SK-N-SH treated with all-trans-retinoic acid at 6 μM for 48 hours (cell line): Measurements from ENCODE around the gene NELFE.

Source experiments
- ATAC-seq: fragments of 200-7000 bp; cut with Tn5 transposase; 3 replicates; pipeline ENCODE4 v1.9.1; 2020; ENCODE audit warnings: mild to moderate bottlenecking, moderate library complexity
- ARNTL ChIP-seq: fragments of 450-650 bp; formaldehyde crosslinking; IDR thresholded peaks from 2 replicates; pipeline ENCODE4 v1.5.0; 2020; ENCODE audit warnings: low read depth, mild to moderate bottlenecking, moderate library complexity, borderline replicate concordance
- BACH2 ChIP-seq: fragments of 250-450 bp; sonication (Bioruptor Pico); IDR thresholded peaks from 2 replicates; pipeline ENCODE4 v1.9.0; 2021; ENCODE audit warnings: mild to moderate bottlenecking, borderline replicate concordance
- CSDC2 ChIP-seq: fragments of 250-450 bp; sonication (Bioruptor Pico); IDR thresholded peaks from 2 replicates; pipeline ENCODE4 v1.5.0; 2020; ENCODE audit warnings: mild to moderate bottlenecking, moderate library complexity
- ESRRG ChIP-seq: fragments of 250-450 bp; sonication (Bioruptor Pico); IDR thresholded peaks from 2 replicates; pipeline ENCODE4 v1.6.1; 2021; ENCODE audit warnings: mild to moderate bottlenecking
- GLIS3 ChIP-seq: fragments of 250-450 bp; sonication (Bioruptor Pico); IDR thresholded peaks from 2 replicates; pipeline ENCODE4 v1.5.0; 2020; ENCODE audit warnings: mild to moderate bottlenecking, moderate library complexity
- ISL1 ChIP-seq: fragments of 250-450 bp; sonication (Bioruptor Pico); IDR thresholded peaks from 2 replicates; pipeline ENCODE4 v2.1.2; 2022; ENCODE audit warnings: mild to moderate bottlenecking, moderate library complexity
- OSR1 ChIP-seq: fragments of 250-450 bp; sonication (Bioruptor Pico); IDR thresholded peaks from 2 replicates; pipeline ENCODE4 v1.8.0; 2022; ENCODE audit warnings: moderate library complexity, mild to moderate bottlenecking, inconsistent platforms
- RARB ChIP-seq: fragments of 250-450 bp; sonication (Bioruptor Pico); IDR thresholded peaks from 2 replicates; pipeline ENCODE4 v1.8.0; 2021; ENCODE audit warnings: mild to moderate bottlenecking, moderate library complexity
- SNAI2 ChIP-seq: fragments of 250-450 bp; sonication (Bioruptor Pico); IDR thresholded peaks from 2 replicates; pipeline ENCODE4 v1.5.0; 2020; ENCODE audit warnings: mild to moderate bottlenecking, moderate library complexity
- TCF4 ChIP-seq: fragments of 250-450 bp; sonication (Bioruptor Pico); IDR thresholded peaks from 2 replicates; pipeline ENCODE4 v1.8.0; 2021; ENCODE audit warnings: mild to moderate bottlenecking, moderate library complexity, borderline replicate concordance
- TOX ChIP-seq: fragments of 250-450 bp; sonication (Bioruptor Pico); IDR thresholded peaks from 2 replicates; pipeline ENCODE4 v1.8.0; 2021; ENCODE audit warnings: mild to moderate bottlenecking, moderate library complexity, borderline replicate concordance
- ZC3H10 ChIP-seq: fragments of 250-450 bp; sonication (Bioruptor Pico); IDR thresholded peaks from 2 replicates; pipeline ENCODE4 v1.5.1; 2021; ENCODE audit warnings: mild to moderate bottlenecking, moderate library complexity
- ZFP3 ChIP-seq: fragments of 250-450 bp; sonication (Bioruptor Pico); IDR thresholded peaks from 2 replicates; pipeline ENCODE4 v1.5.0; 2020; ENCODE audit warnings: mild to moderate bottlenecking, moderate library complexity
- ZFP30 ChIP-seq: fragments of 450-650 bp; formaldehyde crosslinking; IDR thresholded peaks from 2 replicates; pipeline ENCODE4 v1.5.0; 2022; ENCODE audit warnings: mild to moderate bottlenecking, moderate library complexity
- ZNF565 ChIP-seq: fragments of 450-650 bp; formaldehyde crosslinking; conservative IDR thresholded peaks from 2 replicates; pipeline ENCODE4 v1.5.0; 2020; ENCODE audit warnings: low read depth, mild to moderate bottlenecking, moderate library complexity
- ZNF70 ChIP-seq: fragments of 450-650 bp; formaldehyde crosslinking; IDR thresholded peaks from 2 replicates; pipeline ENCODE4 v1.5.0; 2020; ENCODE audit warnings: mild to moderate bottlenecking, moderate library complexity
- ZNF8 ChIP-seq: fragments of 450-650 bp; formaldehyde crosslinking; IDR thresholded peaks from 2 replicates; pipeline ENCODE4 v1.5.0; 2020; ENCODE audit warnings: mild to moderate bottlenecking, moderate library complexity
- TF ChIP-seq, protein P1 (sequence below): fragments of 250-450 bp; sonication (Bioruptor Pico); IDR thresholded peaks from 2 replicates; pipeline ENCODE4 v1.5.1; 2020; ENCODE audit warnings: low read depth, mild to moderate bottlenecking, moderate library complexity
- TF ChIP-seq, protein P2 (sequence below): fragments of 250-450 bp; sonication (Bioruptor Pico); IDR thresholded peaks from 2 replicates; pipeline ENCODE4 v1.8.0; 2020; ENCODE audit warnings: mild to moderate bottlenecking, moderate library complexity, borderline replicate concordance
- TF ChIP-seq, protein P3 (sequence below): fragments of 250-450 bp; sonication (Bioruptor Pico); IDR thresholded peaks from 2 replicates; pipeline ENCODE4 v1.5.0; 2020; ENCODE audit warnings: mild to moderate bottlenecking, moderate library complexity
- TF ChIP-seq, protein P4 (sequence below): fragments of 250-450 bp; sonication (Bioruptor Pico); IDR thresholded peaks from 2 replicates; pipeline ENCODE4 v1.5.1; 2021; ENCODE audit warnings: mild to moderate bottlenecking, moderate library complexity

The NELFE gene

DNA sequence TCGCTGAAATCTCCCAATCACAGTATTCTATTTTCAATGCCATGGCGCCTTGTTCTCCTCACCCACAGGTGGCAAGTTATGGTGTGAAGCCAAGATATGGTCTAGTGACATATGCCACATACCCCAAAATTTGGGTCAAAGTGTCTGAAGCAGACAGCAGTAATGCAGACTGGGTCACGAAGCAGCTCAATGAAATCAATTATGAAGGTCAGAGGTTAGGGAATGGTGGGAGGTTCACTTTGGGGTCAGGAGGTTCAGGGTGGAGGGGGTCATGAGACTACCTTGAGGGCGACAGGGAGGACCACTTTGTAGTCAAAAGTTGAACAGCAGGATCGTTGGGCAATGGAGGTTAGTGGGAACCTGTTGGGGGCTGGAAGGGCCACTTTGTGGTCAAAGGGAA lies 10.5 kb downstream of the NELFE start:
- no peak for ATAC-seq
- TF ChIP-seq, protein P1, sequence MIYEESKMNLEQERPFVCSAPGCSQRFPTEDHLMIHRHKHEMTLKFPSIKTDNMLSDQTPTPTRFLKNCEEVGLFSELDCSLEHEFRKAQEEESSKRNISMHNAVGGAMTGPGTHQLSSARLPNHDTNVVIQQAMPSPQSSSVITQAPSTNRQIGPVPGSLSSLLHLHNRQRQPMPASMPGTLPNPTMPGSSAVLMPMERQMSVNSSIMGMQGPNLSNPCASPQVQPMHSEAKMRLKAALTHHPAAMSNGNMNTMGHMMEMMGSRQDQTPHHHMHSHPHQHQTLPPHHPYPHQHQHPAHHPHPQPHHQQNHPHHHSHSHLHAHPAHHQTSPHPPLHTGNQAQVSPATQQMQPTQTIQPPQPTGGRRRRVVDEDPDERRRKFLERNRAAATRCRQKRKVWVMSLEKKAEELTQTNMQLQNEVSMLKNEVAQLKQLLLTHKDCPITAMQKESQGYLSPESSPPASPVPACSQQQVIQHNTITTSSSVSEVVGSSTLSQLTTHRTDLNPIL (CRISPR knock-in tag), result no peak
- TF ChIP-seq, protein P2, sequence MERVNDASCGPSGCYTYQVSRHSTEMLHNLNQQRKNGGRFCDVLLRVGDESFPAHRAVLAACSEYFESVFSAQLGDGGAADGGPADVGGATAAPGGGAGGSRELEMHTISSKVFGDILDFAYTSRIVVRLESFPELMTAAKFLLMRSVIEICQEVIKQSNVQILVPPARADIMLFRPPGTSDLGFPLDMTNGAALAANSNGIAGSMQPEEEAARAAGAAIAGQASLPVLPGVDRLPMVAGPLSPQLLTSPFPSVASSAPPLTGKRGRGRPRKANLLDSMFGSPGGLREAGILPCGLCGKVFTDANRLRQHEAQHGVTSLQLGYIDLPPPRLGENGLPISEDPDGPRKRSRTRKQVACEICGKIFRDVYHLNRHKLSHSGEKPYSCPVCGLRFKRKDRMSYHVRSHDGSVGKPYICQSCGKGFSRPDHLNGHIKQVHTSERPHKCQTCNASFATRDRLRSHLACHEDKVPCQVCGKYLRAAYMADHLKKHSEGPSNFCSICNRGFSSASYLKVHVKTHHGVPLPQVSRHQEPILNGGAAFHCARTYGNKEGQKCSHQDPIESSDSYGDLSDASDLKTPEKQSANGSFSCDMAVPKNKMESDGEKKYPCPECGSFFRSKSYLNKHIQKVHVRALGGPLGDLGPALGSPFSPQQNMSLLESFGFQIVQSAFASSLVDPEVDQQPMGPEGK, result no peak
- no peak for TF ChIP-seq ISL1 (CRISPR knock-in tag)
- TF ChIP-seq BACH2 (CRISPR knock-in tag), result no peak
- no peak for TF ChIP-seq ARNTL (CRISPR knock-in tag)
- no peak for TF ChIP-seq ZNF565
- no peak for TF ChIP-seq ZFP3 (CRISPR knock-in tag)
- no peak for TF ChIP-seq ESRRG (CRISPR knock-in tag)

DNA sequence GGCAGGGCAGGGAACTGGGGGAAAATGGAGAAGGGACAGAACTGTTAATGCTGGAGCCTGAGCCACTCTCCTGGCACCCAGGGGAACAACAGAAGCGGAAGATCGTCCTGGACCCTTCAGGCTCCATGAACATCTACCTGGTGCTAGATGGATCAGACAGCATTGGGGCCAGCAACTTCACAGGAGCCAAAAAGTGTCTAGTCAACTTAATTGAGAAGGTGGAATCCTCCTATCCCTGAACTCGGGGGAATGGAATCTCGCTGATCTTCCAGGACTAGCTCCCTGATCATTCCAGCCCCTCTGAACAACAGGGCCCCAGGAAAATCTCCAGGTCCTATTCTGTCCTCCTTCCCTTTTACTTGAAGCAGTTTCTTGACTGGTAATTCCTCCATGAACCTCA lies 10.9 kb downstream of the NELFE start:
- TF ChIP-seq, protein P2, result no peak
- TF ChIP-seq BACH2 (CRISPR knock-in tag) (no peak), ZNF8 (CRISPR knock-in tag) (no peak), TCF4 (CRISPR knock-in tag) (no peak), ZFP3 (CRISPR knock-in tag) (no peak), SNAI2 (no peak)
- ATAC-seq, result no peak

DNA sequence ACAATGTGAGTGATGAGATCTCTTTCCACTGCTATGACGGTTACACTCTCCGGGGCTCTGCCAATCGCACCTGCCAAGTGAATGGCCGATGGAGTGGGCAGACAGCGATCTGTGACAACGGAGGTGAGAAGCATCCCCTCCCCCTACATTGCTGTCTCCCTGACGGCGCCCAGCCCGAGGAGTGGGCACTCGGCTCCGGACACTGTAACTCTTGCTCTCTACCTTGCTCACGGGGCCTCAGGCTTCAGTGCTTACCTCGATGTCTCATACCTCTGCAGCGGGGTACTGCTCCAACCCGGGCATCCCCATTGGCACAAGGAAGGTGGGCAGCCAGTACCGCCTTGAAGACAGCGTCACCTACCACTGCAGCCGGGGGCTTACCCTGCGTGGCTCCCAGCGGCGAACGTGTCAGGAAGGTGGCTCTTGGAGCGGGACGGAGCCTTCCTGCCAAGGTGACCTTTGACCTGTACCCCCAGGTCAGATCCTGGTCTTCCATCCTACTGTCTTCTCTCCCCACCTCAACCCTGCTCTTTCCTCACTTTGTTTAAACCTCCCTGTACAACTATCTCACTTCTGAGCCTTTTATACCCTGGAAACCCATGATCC lies 11.6 kb downstream of the NELFE start:
- ATAC-seq, result no peak
- TF ChIP-seq GLIS3 (no peak), ZFP3 (CRISPR knock-in tag) (no peak), SNAI2 (no peak), TCF4 (CRISPR knock-in tag) (no peak), OSR1 (CRISPR knock-in tag) (no peak), CSDC2 (CRISPR knock-in tag) (no peak), RARB (CRISPR knock-in tag) (no peak), ESRRG (CRISPR knock-in tag) (no peak), ZNF8 (CRISPR knock-in tag) (no peak), BACH2 (CRISPR knock-in tag) (no peak), ZNF70 (CRISPR knock-in tag) (no peak), ZNF565 (no peak), TOX (CRISPR knock-in tag) (no peak)
- TF ChIP-seq, protein P3, sequence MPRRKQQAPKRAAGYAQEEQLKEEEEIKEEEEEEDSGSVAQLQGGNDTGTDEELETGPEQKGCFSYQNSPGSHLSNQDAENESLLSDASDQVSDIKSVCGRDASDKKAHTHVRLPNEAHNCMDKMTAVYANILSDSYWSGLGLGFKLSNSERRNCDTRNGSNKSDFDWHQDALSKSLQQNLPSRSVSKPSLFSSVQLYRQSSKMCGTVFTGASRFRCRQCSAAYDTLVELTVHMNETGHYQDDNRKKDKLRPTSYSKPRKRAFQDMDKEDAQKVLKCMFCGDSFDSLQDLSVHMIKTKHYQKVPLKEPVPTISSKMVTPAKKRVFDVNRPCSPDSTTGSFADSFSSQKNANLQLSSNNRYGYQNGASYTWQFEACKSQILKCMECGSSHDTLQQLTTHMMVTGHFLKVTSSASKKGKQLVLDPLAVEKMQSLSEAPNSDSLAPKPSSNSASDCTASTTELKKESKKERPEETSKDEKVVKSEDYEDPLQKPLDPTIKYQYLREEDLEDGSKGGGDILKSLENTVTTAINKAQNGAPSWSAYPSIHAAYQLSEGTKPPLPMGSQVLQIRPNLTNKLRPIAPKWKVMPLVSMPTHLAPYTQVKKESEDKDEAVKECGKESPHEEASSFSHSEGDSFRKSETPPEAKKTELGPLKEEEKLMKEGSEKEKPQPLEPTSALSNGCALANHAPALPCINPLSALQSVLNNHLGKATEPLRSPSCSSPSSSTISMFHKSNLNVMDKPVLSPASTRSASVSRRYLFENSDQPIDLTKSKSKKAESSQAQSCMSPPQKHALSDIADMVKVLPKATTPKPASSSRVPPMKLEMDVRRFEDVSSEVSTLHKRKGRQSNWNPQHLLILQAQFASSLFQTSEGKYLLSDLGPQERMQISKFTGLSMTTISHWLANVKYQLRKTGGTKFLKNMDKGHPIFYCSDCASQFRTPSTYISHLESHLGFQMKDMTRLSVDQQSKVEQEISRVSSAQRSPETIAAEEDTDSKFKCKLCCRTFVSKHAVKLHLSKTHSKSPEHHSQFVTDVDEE (CRISPR knock-in tag), result no peak

DNA sequence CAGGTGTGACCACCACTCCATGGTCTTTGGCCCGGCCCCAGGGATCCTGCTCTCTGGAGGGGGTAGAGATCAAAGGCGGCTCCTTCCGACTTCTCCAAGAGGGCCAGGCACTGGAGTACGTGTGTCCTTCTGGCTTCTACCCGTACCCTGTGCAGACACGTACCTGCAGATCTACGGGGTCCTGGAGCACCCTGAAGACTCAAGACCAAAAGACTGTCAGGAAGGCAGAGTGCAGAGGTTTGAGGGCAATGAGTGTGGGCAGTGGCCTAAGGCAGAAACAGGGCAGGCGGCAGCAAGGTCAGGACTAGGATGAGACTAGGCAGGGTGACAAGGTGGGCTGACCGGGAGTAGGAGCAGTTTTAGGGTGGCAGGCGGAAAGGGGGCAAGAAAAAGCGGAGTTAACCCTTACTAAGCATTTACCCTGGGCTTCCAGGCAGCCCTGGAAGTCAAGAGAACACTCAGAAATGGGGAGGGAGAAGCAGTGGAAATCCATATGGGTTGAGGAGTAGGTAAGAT lies 12.3 kb downstream of the NELFE start:
- ATAC-seq, result no peak
- TF ChIP-seq TCF4 (CRISPR knock-in tag), result no peak
- TF ChIP-seq, protein P2, result no peak
- TF ChIP-seq ISL1 (CRISPR knock-in tag), result no peak
- TF ChIP-seq ARNTL (CRISPR knock-in tag), result no peak
- TF ChIP-seq SNAI2, result no peak
- TF ChIP-seq ZNF565, result no peak
- TF ChIP-seq ZC3H10 (CRISPR knock-in tag), result no peak
- TF ChIP-seq ZFP30 (CRISPR knock-in tag), result no peak
- TF ChIP-seq ZNF70 (CRISPR knock-in tag), result no peak
- TF ChIP-seq ZFP3 (CRISPR knock-in tag), result no peak
- TF ChIP-seq, protein P4, sequence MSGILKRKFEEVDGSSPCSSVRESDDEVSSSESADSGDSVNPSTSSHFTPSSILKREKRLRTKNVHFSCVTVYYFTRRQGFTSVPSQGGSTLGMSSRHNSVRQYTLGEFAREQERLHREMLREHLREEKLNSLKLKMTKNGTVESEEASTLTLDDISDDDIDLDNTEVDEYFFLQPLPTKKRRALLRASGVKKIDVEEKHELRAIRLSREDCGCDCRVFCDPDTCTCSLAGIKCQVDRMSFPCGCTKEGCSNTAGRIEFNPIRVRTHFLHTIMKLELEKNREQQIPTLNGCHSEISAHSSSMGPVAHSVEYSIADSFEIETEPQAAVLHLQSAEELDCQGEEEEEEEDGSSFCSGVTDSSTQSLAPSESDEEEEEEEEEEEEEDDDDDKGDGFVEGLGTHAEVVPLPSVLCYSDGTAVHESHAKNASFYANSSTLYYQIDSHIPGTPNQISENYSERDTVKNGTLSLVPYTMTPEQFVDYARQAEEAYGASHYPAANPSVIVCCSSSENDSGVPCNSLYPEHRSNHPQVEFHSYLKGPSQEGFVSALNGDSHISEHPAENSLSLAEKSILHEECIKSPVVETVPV (CRISPR knock-in tag), result no peak
- TF ChIP-seq GLIS3, result no peak
- no peak for TF ChIP-seq OSR1 (CRISPR knock-in tag)
- no peak for TF ChIP-seq TOX (CRISPR knock-in tag)
- no peak for TF ChIP-seq ZNF8 (CRISPR knock-in tag)
- TF ChIP-seq ESRRG (CRISPR knock-in tag), result no peak
